Gastroesophageal sphincter (tissue), 4 donors: ENCODE data around the gene ABCA4. TPM values are rescaled to one million over a fixed set of nuclear protein-coding genes. Genes with fewer than 3 reads are reported as not detected.

Source experiments
- ATAC-seq: fragments of 150-250 bp; one replicate; pipeline ENCODE4 v1.9.1; 2016; ENCODE audit warnings: mild to moderate bottlenecking, moderate library complexity
- H3K27ac ChIP-seq, 4 donors: fragments of 200-600 bp; sonication (generic) in 3 of 4; 1 replicate in 3 of 4; 2 replicates in 1 of 4; pipeline ENCODE4 v1.5.1; 2016 to 2019
- H3K27me3 ChIP-seq: fragments of 200-600 bp; sonication (generic); one replicate; pipeline ENCODE4 v1.5.1; 2019
- H3K36me3 ChIP-seq, 2 donors: fragments of 200-600 bp; sonication (generic); one replicate each; pipeline ENCODE4 v1.5.1; 2019; ENCODE audit warnings: control low read depth in 1 of 2
- H3K4me1 ChIP-seq, 3 donors: fragments of 200-600 bp; sonication (generic); 1 replicate in 2 of 3; 2 replicates in 1 of 3; pipeline ENCODE4 v1.5.1; 2016 to 2019; ENCODE audit warnings: control low read depth in 2 of 3
- H3K4me3 ChIP-seq, 2 donors: fragments of 200-600 bp; sonication (generic); one replicate each; pipeline ENCODE4 v1.5.1; 2019; ENCODE audit warnings: mild to moderate bottlenecking in 1 of 2, moderate library complexity in 1 of 2
- H3K9me3 ChIP-seq, 3 donors: fragments of 200-600 bp; sonication (generic); one replicate each; pipeline ENCODE4 v1.5.1; 2017 to 2019; ENCODE audit warnings: control low read depth in 2 of 3
- EP300 ChIP-seq: sonication (generic); formaldehyde crosslinking; IDR thresholded peaks from one replicate; pipeline ENCODE4 v1.6.1; 2017; ENCODE audit warnings: antibody characterized with exemption, mild to moderate bottlenecking
- POLR2A ChIP-seq, 2 donors: fragments of 450-650 bp; IDR thresholded peaks; one replicate each; pipeline ENCODE4 v1.6.1; 2017; ENCODE audit warnings: antibody characterized with exemption in 2 of 2, mild to moderate bottlenecking in 2 of 2, moderate library complexity in 1 of 2
- POLR2AphosphoS5 ChIP-seq: sonication (generic); formaldehyde crosslinking; IDR thresholded peaks from one replicate; pipeline ENCODE4 v1.6.1; 2017; ENCODE audit warnings: antibody characterized with exemption
- WGBS, 2 donors: methylation state at CpG; one replicate each; pipeline ENCODE4 v1.1.5; 2018; ENCODE audit warnings: low coverage in 1 of 2; 5-methylcytosine and 5-hydroxymethylcytosine counted together
- total RNA-seq, 4 donors: library from RNA; depleted of rRNA; stranded (reverse); fragments of >200 nt; gene quantifications; one replicate each; pipeline ENCODE4 v1.1.0, GENCODE V29; 2016
- TF ChIP-seq, protein P1 (sequence below), 4 experiments: fragments of 200-600 bp in 2 of 4; fragments of 450-650 bp in 2 of 4; sonication (generic) in 1 of 4; IDR thresholded peaks; one replicate each; pipeline ENCODE4 v1.5.1; 2017 to 2019; ENCODE audit warnings: antibody characterized with exemption in 4 of 4, mild to moderate bottlenecking in 2 of 4, moderate library complexity in 2 of 4

Gene ABCA4
- total RNA-seq, 4 donors from 2014 or later, result 0.19 to 0.27 TPM; not detected in 2

DNA sequence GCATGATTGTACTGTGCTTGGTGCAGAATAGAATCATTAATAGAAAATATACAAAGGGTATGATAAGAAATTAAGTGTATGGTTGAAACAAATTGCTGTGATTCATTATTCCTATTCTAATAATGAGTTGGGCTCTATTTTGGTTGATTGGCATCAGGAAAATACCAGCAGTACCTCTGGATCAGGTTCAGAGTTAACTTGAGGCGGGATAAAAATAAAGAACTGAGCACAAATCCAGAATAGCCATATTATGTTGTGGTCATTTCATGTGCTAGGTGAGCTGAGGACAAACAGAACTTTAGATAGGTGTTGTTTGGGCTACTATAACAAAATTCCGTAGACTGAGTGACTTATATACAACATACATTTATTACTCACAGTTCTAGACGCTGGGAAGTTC is 151.1 kb downstream of the ABCA4 start:
- Histone ChIP-seq H3K36me3 (no peaks in the 10 kb centered on the region), H3K27me3 (no peaks in the 10 kb centered on the region), H3K4me3 (no peak overlapping the region), H3K4me1 (no peaks in the 10 kb centered on the region), H3K9me3 (no peaks in the 10 kb centered on the region), H3K27ac (no peak overlapping the region)
- TF ChIP-seq POLR2AphosphoS5 (no peak), POLR2A (IDR thresholded peaks at IDR 0.05) (no peak), EP300 (no peak)
- TF ChIP-seq, protein P1, sequence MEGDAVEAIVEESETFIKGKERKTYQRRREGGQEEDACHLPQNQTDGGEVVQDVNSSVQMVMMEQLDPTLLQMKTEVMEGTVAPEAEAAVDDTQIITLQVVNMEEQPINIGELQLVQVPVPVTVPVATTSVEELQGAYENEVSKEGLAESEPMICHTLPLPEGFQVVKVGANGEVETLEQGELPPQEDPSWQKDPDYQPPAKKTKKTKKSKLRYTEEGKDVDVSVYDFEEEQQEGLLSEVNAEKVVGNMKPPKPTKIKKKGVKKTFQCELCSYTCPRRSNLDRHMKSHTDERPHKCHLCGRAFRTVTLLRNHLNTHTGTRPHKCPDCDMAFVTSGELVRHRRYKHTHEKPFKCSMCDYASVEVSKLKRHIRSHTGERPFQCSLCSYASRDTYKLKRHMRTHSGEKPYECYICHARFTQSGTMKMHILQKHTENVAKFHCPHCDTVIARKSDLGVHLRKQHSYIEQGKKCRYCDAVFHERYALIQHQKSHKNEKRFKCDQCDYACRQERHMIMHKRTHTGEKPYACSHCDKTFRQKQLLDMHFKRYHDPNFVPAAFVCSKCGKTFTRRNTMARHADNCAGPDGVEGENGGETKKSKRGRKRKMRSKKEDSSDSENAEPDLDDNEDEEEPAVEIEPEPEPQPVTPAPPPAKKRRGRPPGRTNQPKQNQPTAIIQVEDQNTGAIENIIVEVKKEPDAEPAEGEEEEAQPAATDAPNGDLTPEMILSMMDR (IDR thresholded peaks at IDR 0.05), result no peak
- no peak for ATAC-seq
- WGBS, 2 donors, result 72 to 95% methylated on average over 3 of the region's 3 CpGs

DNA sequence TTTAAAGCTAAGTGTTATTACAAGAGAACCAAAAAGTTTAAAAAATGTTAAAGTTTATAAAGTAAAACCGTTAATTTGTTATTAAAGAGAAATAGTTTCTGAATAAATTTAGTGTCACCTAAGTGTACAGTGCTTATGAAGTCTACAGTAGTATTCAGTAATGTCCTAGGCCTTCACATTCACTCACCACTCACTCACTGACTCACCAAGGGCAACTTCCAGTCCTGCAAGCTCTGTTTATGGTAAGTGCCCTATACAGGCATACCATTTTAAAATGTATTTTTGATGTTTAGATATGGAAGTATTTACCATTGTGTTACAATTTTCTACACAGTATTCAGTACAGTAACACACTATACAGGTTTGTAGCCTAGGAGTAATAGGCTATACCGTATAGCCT is 151.6 kb downstream of the ABCA4 start:
- Histone ChIP-seq H3K9me3 (no peaks in the 10 kb centered on the region), H3K27me3 (no peaks in the 10 kb centered on the region), H3K4me1 (no peaks in the 10 kb centered on the region), H3K36me3 (no peaks in the 10 kb centered on the region), H3K27ac (no peak overlapping the region), H3K4me3 (no peak overlapping the region)
- 82 to 88% methylated on average over 2 of the region's 2 CpGs for WGBS, 2 donors
- no peak for ATAC-seq
- TF ChIP-seq, protein P1 (IDR thresholded peaks at IDR 0.05), result no peak
- TF ChIP-seq POLR2A (IDR thresholded peaks at IDR 0.05) (no peak), POLR2AphosphoS5 (no peak), EP300 (no peak)

DNA sequence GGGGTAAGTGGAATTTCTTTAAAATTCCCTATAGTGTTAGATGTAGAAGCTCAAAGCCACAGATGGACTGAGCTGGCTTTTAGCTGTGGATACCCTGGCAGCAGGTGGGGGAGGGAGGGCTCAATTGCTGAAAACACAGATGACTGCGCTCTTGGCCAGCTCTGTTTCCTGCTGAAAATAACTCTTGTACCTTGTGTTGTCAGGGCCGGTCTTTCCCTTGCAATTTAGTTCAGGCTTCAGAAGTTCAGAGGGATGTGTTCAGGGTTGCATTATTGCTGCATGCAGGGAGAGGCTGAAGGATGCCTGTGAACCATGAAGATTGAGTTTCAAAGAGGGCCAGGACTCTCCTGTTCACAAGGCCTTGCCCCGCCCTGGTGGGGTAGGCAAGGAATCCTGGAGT is 153.6 kb downstream of the ABCA4 start:
- no peaks in the 10 kb centered on the region for H3K27me3 ChIP-seq
- no peak overlapping the region for H3K4me3 ChIP-seq
- no peak for TF ChIP-seq POLR2A (IDR thresholded peaks at IDR 0.05)
- TF ChIP-seq, protein P1 (IDR thresholded peaks at IDR 0.05), result no peak
- no peak for TF ChIP-seq POLR2AphosphoS5
- TF ChIP-seq EP300, result no peak
- H3K27ac ChIP-seq, result no peak overlapping the region
- no peaks in the 10 kb centered on the region for H3K4me1 ChIP-seq
- ATAC-seq, result no peak
- H3K36me3 ChIP-seq, result no peaks in the 10 kb centered on the region
- 40 to 71% methylated on average over 1 of the region's 3 CpGs for WGBS, 2 donors
- no peaks in the 10 kb centered on the region for H3K9me3 ChIP-seq

DNA sequence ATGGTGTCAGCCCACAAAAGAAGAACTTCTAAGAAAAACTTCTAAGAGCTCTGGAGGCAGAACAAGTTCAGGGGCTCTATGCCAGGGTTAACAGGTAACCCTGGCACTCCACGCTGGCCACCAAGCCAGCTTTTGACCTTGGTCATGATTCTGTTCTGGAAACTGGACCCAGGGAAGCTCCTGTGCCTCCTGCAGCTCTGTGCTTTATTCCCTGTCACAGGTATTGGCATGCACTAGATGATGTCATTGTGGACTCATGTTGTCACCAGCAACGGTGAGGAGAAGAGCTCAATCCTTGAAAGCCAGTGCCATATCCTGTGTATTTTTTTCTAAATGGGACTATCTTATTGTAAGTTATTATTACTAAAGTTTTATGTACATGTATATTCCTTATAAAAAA is 155.1 kb downstream of the ABCA4 start:
- Histone ChIP-seq H3K27ac (no peak overlapping the region), H3K4me1 (no peaks in the 10 kb centered on the region), H3K36me3 (no peaks in the 10 kb centered on the region), H3K9me3 (no peaks in the 10 kb centered on the region), H3K27me3 (no peaks in the 10 kb centered on the region), H3K4me3 (no peak overlapping the region)
- TF ChIP-seq POLR2A (IDR thresholded peaks at IDR 0.05), result no peak
- TF ChIP-seq POLR2AphosphoS5, result no peak
- TF ChIP-seq, protein P1 (IDR thresholded peaks at IDR 0.05), result no peak
- TF ChIP-seq EP300, result no peak
- no peak for ATAC-seq
- WGBS, 2 donors, result 73 to 89% methylated on average over 1 to 2 of the region's 2 CpGs

DNA sequence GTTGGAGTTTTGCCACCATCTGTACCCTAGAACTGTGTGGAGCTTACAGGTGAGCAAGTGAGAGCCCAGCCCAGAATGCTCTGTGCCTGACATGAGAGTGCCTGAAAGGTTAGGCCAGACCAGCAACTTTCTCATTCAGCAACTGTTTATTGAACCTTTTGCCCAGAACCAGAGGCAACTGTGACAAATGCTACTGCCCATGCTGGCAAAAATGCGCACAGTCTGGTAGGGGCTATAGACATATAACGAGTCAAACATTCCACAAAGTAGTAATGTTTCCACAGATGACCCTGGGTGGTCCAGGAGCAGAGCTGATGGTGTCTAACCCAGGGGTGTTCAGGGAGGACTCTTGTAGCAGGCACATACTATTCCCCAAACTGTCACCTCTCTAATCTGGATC is 155.7 kb downstream of the ABCA4 start:
- no peaks in the 10 kb centered on the region for H3K27me3 ChIP-seq

More for the DNA sequence above, 155.7 kb downstream of the ABCA4 start:
- H3K36me3 ChIP-seq, result no peaks in the 10 kb centered on the region
- WGBS, 2 donors, result 100% methylated on average over 2 of the region's 2 CpGs
- H3K4me1 ChIP-seq, result no peaks in the 10 kb centered on the region
- TF ChIP-seq POLR2A (IDR thresholded peaks at IDR 0.05) (no peak), POLR2AphosphoS5 (no peak), EP300 (no peak)
- TF ChIP-seq, protein P1 (IDR thresholded peaks at IDR 0.05), result no peak
- no peaks in the 10 kb centered on the region for H3K9me3 ChIP-seq
- no peak for ATAC-seq
- H3K27ac ChIP-seq, result no peak overlapping the region
- no peak overlapping the region for H3K4me3 ChIP-seq
